Caco-2 (cell line): ENCODE data around the gene UQCC2. TPM values are rescaled to one million over a fixed set of nuclear protein-coding genes. Genes with fewer than 3 reads are reported as not detected.

Source experiments
- BruUV-seq: library from RNA; stranded (reverse); fragments of 400-500 nt; replicated peaks from 2 replicates; lab custom pipeline; 2021; lab: Mats Ljungman, UMichigan
- CTCF ChIA-PET: fragments of 300-600 bp; sonication (Branson Sonifier 250); formaldehyde crosslinking; loops from one replicate; lab custom pipeline; 2022; ENCODE audit warnings: antibody characterized with exemption; lab: Charles Lee
- POLR2A ChIA-PET: fragments of 300-600 bp; sonication (Branson Sonifier 250); formaldehyde crosslinking; loops from one replicate; lab custom pipeline; 2022; ENCODE audit warnings: antibody characterized with exemption; lab: Charles Lee
- DNase-seq, 2 experiments: peaks; one replicate each; pipeline versions ENCODE4 v3.0.0 to v3.0.0-alpha.2; 2020 to 2022
- H3K27me3 ChIP-seq: replicated peaks from 2 replicates; pipeline ENCODE4 v1.6.0; 2011; ENCODE audit warnings: low read length; ENCODE audit not compliant: control insufficient read depth, insufficient read depth
- H3K36me3 ChIP-seq: 2 replicates; pipeline ENCODE4 v1.5.1; 2011; ENCODE audit warnings: low read length; ENCODE audit not compliant: control insufficient read depth, insufficient read depth
- H3K4me1 ChIP-seq: fragments of 250-450 bp; sonication (Bioruptor Pico); 2 replicates; pipeline ENCODE4 v1.5.1; 2020; ENCODE audit warnings: mild to moderate bottlenecking
- H3K4me3 ChIP-seq: 2 replicates; pipeline ENCODE4 v1.5.1; 2011; ENCODE audit warnings: low read depth, mild to moderate bottlenecking, control low read depth, low read length
- H3K9me3 ChIP-seq: fragments of 250-450 bp; sonication (Bioruptor Pico); 2 replicates; pipeline ENCODE4 v1.5.1; 2020; ENCODE audit warnings: mild to moderate bottlenecking, moderate library complexity
- H3K27ac Mint-ChIP-seq: one replicate; pipeline ENCODE4 v1.8.0; 2022; ENCODE audit warnings: mixed read lengths; ENCODE audit not compliant: unreplicated experiment
- H3K27me3 Mint-ChIP-seq: one replicate; pipeline ENCODE4 v1.8.0; 2022; ENCODE audit warnings: mixed read lengths; ENCODE audit not compliant: insufficient read depth, unreplicated experiment
- H3K36me3 Mint-ChIP-seq: one replicate; pipeline ENCODE4 v1.8.0; 2022; ENCODE audit warnings: mild to moderate bottlenecking, mixed read lengths; ENCODE audit not compliant: insufficient read depth, unreplicated experiment
- H3K4me1 Mint-ChIP-seq: one replicate; pipeline ENCODE4 v1.8.0; 2022; ENCODE audit warnings: low read depth, mixed read lengths; ENCODE audit not compliant: unreplicated experiment
- H3K4me3 Mint-ChIP-seq: one replicate; pipeline ENCODE4 v1.8.0; 2022; ENCODE audit warnings: mild to moderate bottlenecking, moderate library complexity, mixed read lengths; ENCODE audit not compliant: unreplicated experiment
- H3K9me3 Mint-ChIP-seq: one replicate; pipeline ENCODE4 v1.8.0; 2022; ENCODE audit warnings: mixed read lengths; ENCODE audit not compliant: unreplicated experiment
- intact Hi-C: fragments of 100-400 bp; cut with micrococcal nuclease; formaldehyde crosslinking; loops from one replicate; pipeline ENCODE4 v1.10.0; 2022; ENCODE audit not compliant: unreplicated experiment
- total RNA-seq: library from RNA; stranded (reverse); gene quantifications from 2 replicates; pipeline ENCODE4 v1.2.3, GENCODE V29; 2022
- TF ChIP-seq, protein P1 (sequence below), 2 experiments: fragments of 200-600 bp in 1 of 2; IDR thresholded peaks; 1 replicate in 1 of 2; 2 replicates in 1 of 2; pipeline versions ENCODE4 v1.5.1 to v1.8.0; 2011 to 2022; ENCODE audit warnings: antibody characterized with exemption in 1 of 2, control low read depth in 1 of 2, inconsistent platforms in 1 of 2, low read depth in 1 of 2, low read length in 1 of 2, mild to moderate bottlenecking in 1 of 2, moderate library complexity in 1 of 2; ENCODE audit not compliant: insufficient read depth in 1 of 2, severe bottlenecking in 1 of 2, unreplicated experiment in 1 of 2

Gene UQCC2
- total RNA-seq, 1 experiment from 2014 or later = 122 TPM

DNA sequence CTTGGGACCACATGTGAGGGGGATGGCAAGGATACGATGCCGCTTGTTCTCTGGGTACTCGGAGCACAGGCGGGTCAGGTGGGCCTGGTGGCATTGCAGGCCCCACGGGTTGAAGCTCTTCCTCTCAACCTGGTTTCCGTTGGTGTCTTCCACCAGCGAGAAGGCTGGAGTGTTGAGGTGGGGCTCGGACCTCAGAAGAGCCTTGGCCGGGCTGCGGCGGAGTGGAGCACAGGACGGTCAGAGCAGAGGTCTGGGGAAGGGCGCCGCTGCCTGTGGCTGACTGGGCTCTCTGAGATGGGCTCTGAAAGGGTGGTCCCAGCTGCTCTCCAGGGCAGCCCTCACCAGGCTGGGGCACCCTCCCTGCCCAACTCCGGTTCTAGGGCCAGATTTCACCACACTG is 15.2 kb upstream of the UQCC2 start:
- CTCF ChIA-PET = no interaction called here
- Mint-ChIP-seq H3K9me3 (no peaks in the 10 kb centered on the region), H3K27me3 (no peaks in the 10 kb centered on the region), H3K27ac (no peak overlapping the region), H3K4me3 (no peak overlapping the region), H3K4me1 (no peaks in the 10 kb centered on the region), H3K36me3 (no peaks in the 10 kb centered on the region)
- Histone ChIP-seq H3K9me3 (no peaks in the 10 kb centered on the region), H3K27me3 (0 out of 2 replicates have a peak, but pooled peaks cover 1% of the 10 kb centered on the region), H3K4me1 (no peaks in the 10 kb centered on the region), H3K36me3 (no peaks in the 10 kb centered on the region), H3K4me3 (no peak overlapping the region)
- intact Hi-C loops = no loop called here
- BruUV-seq = no TSS peak
- POLR2A ChIA-PET = no interaction called here
- DNase-seq = no peak
- TF ChIP-seq, protein P1, sequence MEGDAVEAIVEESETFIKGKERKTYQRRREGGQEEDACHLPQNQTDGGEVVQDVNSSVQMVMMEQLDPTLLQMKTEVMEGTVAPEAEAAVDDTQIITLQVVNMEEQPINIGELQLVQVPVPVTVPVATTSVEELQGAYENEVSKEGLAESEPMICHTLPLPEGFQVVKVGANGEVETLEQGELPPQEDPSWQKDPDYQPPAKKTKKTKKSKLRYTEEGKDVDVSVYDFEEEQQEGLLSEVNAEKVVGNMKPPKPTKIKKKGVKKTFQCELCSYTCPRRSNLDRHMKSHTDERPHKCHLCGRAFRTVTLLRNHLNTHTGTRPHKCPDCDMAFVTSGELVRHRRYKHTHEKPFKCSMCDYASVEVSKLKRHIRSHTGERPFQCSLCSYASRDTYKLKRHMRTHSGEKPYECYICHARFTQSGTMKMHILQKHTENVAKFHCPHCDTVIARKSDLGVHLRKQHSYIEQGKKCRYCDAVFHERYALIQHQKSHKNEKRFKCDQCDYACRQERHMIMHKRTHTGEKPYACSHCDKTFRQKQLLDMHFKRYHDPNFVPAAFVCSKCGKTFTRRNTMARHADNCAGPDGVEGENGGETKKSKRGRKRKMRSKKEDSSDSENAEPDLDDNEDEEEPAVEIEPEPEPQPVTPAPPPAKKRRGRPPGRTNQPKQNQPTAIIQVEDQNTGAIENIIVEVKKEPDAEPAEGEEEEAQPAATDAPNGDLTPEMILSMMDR (IDR thresholded peaks at IDR 0.05; ENCODE audit: insufficient read depth in 1 of 2, low read depth in 1 of 2, low read length in 1 of 2, severe bottlenecking in 1 of 2, unreplicated experiment in 1 of 2) = no peak

- H3K9me3 Mint-ChIP-seq = no peaks in the 10 kb centered on the region
- CTCF ChIA-PET = interaction anchor here (0.6 to 1.4 kb wide), 3 partner anchors 15 to 26 kb away, joined by 3 to 7 read pairs (median 3); partner anchors contain the start of gene UQCC2
- no peaks in the 10 kb centered on the region for H3K4me1 ChIP-seq
- no peak overlapping the region for H3K27ac Mint-ChIP-seq
- H3K4me3 Mint-ChIP-seq = no peak overlapping the region
- no peaks in the 10 kb centered on the region for H3K9me3 ChIP-seq
- H3K27me3 ChIP-seq = 0 out of 2 replicates have a peak, but pooled peaks cover 1% of the 10 kb centered on the region
- H3K4me1 Mint-ChIP-seq = no peaks in the 10 kb centered on the region
- no peak for DNase-seq
- no peak overlapping the region for H3K4me3 ChIP-seq
- no peaks in the 10 kb centered on the region for H3K27me3 Mint-ChIP-seq
- intact Hi-C loops = no loop called here
- BruUV-seq = no TSS peak
- TF ChIP-seq, protein P1 (IDR thresholded peaks at IDR 0.05; ENCODE audit: insufficient read depth in 1 of 2, low read depth in 1 of 2, low read length in 1 of 2, severe bottlenecking in 1 of 2, unreplicated experiment in 1 of 2) = no peak
- POLR2A ChIA-PET = no interaction called here
- no peaks in the 10 kb centered on the region for H3K36me3 Mint-ChIP-seq
- no peaks in the 10 kb centered on the region for H3K36me3 ChIP-seq
Observed at GRCh38 chr6:33725891-33726673, 14.6 kb upstream of the UQCC2 start.

GRCh38 chr6:33725222-33725621 is 13.7 kb upstream of the UQCC2 start:
- Histone ChIP-seq H3K4me3 (no peak overlapping the region), H3K9me3 (no peaks in the 10 kb centered on the region), H3K36me3 (no peaks in the 10 kb centered on the region), H3K4me1 (no peaks in the 10 kb centered on the region), H3K27me3 (0 out of 2 replicates have a peak, but pooled peaks cover 1% of the 10 kb centered on the region)
- intact Hi-C loops = no loop called here
- no peak for DNase-seq
- no peaks in the 10 kb centered on the region for H3K36me3 Mint-ChIP-seq
- no peaks in the 10 kb centered on the region for H3K27me3 Mint-ChIP-seq
- no TSS peak for BruUV-seq
- no peaks in the 10 kb centered on the region for H3K4me1 Mint-ChIP-seq
- no peak overlapping the region for H3K27ac Mint-ChIP-seq
- POLR2A ChIA-PET = no interaction called here
- TF ChIP-seq, protein P1 (IDR thresholded peaks at IDR 0.05; ENCODE audit: insufficient read depth in 1 of 2, low read depth in 1 of 2, low read length in 1 of 2, severe bottlenecking in 1 of 2, unreplicated experiment in 1 of 2) = no peak
- no peaks in the 10 kb centered on the region for H3K9me3 Mint-ChIP-seq
- no peak overlapping the region for H3K4me3 Mint-ChIP-seq
- CTCF ChIA-PET = interaction anchor here (0.6 to 1.4 kb wide), 3 partner anchors 14 to 34 kb away, joined by 3 to 7 read pairs (median 3); partner anchors contain the start of gene UQCC2
